PC-3 (cell line): ENCODE results near the gene ASTN2.

Experiments
- CTCF ChIP-seq: fragments of 300-600 bp; sonication (generic); conservative IDR thresholded peaks from 2 replicates; pipeline ENCODE4 v1.5.1; 2017; ENCODE audit warnings: antibody characterized with exemption, low read depth, mild to moderate bottlenecking, low read length
- EZH2 ChIP-seq: fragments of 300-600 bp; sonication (generic); IDR thresholded peaks from one replicate; pipeline ENCODE4 v1.6.1; 2017; ENCODE audit warnings: antibody characterized with exemption, mild to moderate bottlenecking, low read length; ENCODE audit not compliant: unreplicated experiment
- EZH2phosphoT487 ChIP-seq: fragments of 300-600 bp; sonication (generic); IDR thresholded peaks from 2 replicates; pipeline ENCODE4 v1.6.1; 2018; ENCODE audit warnings: mild to moderate bottlenecking, antibody characterized with exemption, low read length, borderline replicate concordance

- no peak for TF ChIP-seq CTCF
- TF ChIP-seq EZH2: no peak
- no peak for TF ChIP-seq EZH2phosphoT487
Measured at GRCh38 chr9:117395151-117395650, 19.7 kb downstream of the ASTN2 start.
